HG02623 (cell line): ENCODE data around the gene SPAG5.

Experiments used
- ATAC-seq: cut with Tn5 transposase; IDR thresholded peaks from one replicate; pipeline ENCODE4 v1.9.1; 2021; ENCODE audit warnings: moderate library complexity; ENCODE audit not compliant: unreplicated experiment

SPAG5 gene

DNA sequence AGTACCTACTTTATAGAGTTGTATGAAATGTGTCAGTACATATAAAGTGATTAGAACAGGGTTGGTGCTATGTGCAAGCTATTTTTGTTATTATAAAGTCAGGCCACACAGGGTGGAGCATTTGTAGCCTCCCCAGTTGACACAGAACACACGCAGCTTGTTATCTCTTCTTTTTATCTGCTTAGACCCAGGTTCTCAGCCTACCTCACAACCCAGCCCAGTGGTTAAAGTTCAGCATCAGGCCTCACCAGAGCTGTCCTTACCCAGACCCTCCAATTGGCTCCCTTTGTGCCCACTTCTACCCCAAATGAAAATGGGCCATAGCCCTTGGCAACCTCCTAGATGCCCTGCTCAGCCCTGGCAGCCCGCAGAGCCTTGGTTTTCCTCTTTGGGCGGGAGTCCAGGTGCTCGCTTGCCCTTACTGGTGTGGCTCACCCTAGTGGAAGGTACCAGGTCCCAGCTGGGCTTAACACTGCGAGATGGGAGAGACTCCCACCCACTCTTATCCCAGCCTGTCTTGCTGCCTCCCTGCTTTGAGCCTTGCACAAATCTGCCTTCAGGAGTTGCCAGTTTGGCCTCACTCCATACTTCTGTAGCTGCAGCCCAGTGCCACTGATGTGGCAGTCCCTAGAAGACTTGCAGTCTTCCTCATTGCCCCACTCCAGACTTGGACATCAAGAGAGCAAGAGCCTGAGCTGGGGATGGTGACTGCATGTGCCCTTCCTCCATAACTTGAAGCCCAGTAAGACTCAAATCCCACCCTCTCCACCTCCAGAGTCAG lies 26.4 kb downstream of the SPAG5 start:
- ATAC-seq: no peak

DNA sequence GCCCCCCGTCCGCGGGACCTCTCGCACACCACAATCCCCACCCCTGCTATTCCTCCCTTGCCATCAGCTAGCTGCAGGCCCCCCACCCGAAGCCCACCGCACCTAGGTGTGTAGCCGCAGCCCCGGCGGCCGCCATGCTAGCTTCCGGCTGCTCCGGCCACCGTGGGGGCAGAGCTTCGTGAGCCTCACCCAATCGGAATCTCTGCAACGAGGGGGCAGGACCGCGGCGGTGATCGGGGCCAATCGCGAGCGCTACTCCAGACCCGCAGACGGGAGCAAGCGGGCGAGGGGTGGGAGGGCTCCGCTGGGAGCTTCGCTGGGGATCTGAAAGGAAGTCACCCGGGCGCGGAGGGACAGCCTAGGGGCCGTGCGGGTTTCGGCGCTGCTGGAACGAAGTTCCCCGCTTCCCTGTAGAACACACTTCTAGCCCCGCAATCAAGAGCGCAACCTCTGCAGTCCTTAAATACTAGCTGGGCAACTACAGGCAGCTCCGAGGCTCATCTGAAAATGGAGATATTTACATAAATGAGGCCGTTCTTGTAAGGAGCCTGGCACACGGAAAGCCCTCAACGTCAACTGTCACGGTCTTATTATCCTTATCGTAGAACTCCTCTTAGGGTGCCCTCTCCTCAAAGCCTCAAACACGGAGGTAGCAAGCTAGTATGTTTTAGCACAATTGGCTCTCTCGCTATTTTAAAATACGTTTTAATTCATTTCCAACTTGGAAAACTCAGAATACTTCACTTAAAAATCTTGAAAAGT lies 27.3 kb downstream of the SPAG5 start, which contains the start of gene PIGS:
Gene PIGS, minus strand, starts transcription at position 164 of the 762 bp plus-strand sequence. Its CDS starts 28 bp downstream, at position 136.
- ATAC-seq: peak; percentile 83

DNA sequence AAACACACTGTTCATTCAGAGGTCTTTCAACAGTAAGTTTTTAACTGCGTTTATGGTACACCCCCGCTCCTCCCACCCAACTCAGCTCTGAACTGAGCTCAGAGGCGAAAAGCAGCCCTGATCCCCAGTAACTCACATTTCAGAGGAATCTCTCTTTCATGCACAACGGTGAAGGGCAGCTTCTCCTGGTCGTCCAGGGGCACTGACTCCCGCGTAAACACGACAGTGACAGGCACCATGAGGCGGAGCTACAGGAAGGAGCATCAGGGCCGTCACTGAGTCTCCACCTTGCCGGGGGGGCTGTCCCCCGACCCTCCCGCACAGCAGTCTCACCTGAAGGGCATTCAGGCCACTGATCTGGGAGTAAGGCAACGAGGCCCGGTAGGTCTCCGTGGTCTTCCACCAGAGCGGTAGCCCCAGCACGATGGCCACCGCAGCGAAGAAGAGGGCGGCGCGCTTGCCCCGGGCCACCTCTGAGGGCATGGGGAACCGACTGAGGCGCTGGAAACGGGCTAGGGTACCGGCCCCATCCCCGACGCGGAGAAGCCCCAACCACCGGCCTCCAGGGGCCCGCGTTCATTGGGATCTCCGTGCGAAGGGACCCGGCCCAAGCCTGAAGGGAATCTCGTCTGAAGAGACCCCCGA lies 28.0 kb downstream of the SPAG5 start:
- ATAC-seq: no peak

DNA sequence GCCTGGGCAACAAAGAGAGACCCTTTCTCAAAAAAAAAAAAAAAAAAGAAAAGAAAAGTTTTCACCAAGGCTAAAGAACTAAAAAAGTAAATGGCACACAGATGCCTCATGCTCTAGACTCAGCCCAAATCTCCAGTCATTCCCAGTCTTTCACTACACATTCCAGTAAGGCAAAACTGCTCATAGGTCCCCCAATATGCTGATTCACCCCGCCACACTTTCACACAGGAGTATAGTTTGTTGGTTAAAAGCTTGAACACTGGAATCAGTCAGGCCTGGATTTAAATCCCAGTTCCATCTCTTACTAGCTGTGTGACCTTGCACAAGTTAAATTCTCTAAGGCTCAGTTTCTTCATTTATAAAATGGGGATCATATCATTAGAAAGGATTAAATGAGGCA lies 29.4 kb downstream of the SPAG5 start:
- no peak for ATAC-seq

DNA sequence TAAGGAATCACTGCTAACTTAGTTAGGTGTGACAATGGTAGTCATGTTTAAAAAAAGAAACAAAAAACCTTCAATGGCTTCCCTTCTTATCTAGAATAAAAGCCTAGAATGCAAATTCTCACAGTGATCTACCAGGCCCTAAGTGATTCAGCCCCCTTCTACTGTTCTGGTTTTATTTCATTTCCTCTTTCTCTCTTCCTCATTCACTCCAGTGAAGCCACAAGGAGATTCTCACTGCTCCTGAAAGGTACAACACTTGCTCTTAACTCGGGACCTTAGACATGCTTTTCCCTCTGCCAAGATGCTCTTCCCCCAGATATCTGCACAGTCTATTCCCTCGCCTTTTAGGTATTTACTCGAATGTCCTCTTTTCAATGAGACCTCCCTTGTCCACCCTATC lies 31.2 kb downstream of the SPAG5 start:
- no peak for ATAC-seq

DNA sequence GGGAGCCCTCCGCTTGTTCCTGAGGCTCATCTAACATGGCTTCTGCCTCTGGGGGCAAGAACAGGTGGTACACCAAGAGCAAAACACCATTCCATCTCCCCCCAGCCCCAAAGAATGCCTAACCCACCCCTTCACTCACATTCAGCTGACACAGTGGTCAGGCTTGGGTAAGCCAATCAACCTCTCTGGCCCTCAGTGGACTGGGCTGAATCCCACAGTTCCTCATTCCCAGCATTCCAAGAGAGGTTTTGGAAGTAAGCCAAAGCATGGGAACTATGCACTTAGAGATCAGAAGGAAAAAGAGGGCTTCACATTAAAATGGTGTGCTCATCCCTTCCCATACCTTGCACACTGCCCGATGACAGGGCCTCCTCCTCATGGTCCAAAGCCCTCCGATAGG lies 35.4 kb downstream of the SPAG5 start:
- ATAC-seq: no peak

DNA sequence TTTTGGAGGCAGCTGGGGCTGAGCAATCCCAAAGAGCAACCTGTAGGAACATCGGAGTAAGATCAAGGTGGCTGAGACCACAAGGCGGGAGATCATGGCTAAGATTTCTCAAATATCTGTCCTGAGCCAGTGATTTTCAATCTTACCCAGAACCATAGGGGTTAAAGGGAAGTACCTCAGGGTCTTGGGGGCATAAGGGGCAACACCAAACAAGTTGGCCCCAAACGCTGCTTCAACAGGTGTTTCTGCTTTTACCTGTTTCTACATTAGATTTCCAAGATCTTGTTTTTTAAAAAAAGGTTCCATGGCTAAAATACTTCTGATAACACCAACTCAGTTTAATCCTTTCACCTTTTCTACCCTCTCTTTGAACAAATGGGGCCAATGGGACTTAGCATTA lies 43.8 kb downstream of the SPAG5 start:
- no peak for ATAC-seq

DNA sequence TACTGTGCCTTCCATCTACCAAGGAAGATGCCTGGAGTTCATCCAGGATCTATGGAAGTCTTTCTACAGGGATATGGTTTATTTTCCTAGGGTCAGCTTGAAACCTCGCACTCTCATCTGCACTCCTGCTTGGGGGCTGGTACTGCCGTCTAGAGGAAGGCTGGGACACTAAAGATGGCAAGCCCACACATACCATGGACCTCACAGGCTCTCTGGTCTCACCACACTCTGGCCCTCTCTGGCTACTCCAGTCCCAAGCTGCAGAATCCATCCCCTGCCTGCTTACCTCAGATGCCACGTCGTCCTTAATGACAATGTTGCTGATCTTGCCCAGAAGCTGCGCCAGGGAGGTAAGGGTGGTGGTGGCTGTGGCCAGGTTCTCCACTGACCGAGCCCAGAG lies 44.3 kb downstream of the SPAG5 start:
- ATAC-seq: no peak

DNA sequence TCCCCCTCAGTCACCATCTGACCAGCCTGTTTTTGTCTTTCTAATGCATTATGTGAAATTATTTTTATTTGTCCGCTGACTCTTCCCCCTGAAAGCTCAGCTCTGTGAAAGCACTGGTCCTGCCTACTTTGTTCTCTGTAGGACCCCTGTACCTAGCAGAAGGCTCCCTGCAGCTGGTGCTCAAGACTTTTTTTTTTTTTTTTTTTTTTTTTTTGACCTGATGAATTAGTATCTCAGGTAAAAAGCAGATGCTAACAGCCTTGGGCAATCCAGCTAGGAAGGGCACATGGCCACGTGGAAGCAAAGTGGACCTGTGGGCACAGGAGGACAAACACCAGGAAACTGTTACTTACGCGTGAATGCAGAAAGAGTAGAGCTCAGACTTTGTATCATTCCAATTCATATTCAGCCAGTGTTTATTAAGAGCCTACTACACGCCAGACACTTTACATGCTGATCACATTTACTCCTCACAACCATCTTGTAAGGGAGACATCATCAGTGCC lies 45.8 kb downstream of the SPAG5 start:
- no peak for ATAC-seq

DNA sequence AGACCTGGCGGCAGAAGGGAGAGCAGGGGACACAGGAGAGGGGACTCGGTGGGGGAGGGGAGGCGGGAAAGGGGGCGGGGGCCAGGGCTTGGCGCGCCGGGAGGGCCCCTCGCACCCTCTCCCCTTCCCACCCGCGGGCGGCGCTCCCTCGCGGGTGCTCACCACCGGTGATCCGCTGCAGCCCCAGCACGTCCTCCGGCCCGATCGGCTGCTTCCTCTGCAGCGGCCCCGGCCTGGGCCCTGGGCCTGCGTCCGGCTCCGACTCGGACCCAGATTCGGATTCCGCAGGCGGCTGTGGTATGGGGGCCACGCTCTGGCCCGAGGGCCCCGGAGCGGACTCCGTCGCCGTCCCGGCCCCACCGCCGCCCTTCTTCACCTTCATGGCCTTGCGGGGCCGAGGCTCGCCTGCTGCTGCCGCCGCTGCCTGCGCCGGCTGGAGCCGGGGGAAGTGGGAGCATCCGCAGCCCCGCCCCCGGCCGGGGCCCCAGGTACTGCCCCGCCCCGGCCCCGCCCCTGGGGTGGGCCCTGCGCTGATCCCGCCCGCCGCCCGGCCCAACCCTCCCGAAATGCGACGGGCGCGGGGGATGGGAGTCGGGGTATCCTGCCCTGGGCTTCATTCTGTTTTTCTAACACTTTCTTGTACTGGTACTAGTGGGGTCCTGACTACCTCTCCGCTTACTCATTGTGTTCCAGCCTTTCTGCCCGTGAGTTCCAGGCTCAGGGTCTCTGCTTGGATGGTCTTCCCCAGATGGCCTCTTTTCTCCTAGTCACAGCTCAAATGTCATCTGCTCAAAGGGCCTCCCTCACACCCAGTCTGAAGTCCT lies 46.4 kb downstream of the SPAG5 start, which contains the start of gene UNC119:
Gene UNC119, minus strand, starts transcription at position 449 of the 824 bp plus-strand sequence. Its CDS starts 67 bp downstream, at position 382.
- peak; percentile 48 for ATAC-seq

DNA sequence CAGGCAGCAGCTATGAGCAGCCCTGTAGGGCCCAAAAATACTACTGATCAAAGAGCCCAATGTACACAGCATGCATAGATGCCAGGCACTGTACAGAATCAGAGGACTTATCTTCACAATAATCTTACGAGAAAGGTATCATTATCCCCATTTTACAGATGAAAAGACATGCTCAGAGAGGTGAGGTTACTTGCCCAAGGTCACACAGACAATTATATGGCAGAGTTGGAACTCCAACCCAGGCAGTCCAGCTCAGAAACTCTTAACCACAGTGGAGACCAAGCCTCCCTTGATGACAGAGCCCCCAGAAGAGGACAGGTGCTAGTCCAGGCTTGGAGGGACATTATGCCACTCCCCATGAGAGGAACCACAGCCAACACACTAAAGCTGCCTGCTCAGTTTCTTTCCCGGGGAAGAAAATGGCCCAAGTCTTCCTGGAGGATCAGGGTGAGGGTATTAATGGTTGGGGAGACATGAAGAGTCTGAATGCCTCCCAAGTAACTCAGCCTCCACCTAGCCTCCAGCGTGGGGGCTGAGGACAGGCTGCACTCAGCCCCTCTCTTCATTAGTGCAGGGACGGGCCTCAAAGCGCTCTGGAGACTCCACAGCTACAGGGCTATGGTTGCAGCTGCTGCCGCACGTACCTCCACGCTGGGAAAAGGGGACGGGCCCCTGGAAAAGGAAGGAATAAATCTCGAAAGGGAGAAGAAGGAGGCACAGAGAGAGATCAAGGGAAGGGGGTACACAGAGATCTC lies 47.2 kb downstream of the SPAG5 start:
- no peak for ATAC-seq

DNA sequence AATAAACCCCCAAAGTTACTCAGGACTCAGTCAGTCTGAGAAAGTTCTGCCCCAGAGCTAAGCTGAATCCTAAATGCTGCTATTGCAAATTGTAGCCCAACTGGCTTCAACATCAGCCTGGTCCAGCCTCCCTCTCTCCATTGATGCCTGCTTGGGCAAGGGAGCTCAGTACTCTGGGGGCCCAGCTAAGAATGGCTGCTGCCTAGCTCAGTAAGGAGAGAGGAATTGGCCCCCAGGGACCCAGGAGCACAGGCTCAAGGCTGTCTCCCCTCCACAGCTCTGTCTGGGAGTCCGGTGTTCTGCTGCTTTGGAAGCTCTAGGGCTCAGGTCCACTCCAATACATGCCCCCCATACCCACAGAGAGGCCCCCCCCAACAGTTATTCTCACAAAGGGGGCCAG lies 48.0 kb downstream of the SPAG5 start:
- ATAC-seq: no peak

DNA sequence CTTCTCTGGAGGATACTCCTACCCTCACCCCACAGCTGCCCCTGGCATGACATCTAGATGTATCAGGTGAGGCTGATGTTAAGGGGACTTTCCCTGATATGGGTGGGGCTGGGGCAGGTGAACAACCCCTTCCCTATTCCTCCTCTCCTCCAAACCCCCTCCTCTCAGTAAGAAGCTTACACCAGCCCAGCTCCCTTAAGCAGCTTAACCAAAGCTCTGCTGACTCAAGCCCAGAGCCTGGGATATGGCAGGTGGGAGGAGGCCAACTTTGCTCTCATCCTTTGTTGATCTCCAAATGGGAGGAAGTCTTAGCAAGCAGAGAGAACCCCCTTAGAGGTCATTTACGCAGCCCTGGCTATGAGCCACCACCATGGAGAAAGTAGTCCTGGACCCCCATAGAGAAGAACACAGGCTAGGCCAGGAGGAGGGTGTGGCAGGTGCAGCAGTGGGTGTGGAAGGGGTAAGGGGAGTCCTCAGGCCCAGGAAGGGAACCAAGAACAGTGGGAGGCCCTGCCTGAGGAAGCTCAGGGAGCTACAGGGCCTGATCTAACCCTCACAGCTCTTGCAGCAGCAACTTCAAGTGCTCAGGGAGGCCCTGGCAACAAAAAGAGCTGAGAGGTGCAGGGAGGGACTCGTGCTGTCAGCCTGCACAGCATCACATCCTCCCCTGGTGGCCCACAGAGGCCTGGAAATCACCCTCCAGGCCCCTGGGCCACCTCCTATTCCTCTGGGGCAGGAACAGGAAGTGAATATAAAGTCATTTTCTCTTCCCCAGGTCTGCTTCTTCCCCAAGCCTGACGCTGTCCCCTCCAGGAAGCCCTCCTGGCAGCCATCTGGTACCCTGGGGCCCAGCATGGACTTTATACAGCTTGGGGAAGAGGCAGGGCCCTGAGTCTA lies 49.3 kb downstream of the SPAG5 start:
- ATAC-seq: peak; percentile 35

DNA sequence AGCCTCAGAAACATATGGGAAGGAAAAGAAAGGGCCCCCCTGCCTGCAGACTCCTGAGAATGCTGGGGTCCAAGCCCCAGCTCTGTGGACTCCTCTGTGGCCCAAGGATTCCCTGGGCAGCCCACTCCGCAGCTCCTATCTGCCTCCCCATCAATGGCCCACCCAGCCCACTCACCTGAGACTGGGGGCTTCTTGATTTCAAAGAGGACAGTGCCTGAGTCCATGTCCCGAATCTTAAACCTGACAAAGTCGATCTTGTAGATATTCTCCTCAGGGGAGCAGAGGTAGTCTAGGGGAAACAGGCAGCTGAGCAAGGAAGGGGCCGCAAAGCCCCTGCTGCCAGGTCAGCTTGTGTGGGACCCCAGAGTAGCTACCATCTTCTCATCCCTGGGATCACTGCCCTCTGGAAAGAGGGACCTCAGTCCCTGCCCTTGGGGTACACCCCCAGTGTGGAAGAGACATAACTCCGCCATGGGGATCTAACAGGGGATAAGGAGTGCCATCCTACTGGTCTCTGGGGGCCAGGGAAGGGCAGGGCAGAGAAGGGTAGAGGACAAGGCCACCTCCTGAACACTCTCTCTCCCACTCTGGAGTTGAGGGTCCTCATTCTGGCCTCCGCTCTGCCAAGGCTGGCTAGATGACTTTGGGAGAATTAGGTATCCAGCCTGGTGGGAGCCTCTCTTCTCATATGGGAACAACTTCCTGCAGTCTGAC lies 50.3 kb downstream of the SPAG5 start:
- ATAC-seq: no peak

DNA sequence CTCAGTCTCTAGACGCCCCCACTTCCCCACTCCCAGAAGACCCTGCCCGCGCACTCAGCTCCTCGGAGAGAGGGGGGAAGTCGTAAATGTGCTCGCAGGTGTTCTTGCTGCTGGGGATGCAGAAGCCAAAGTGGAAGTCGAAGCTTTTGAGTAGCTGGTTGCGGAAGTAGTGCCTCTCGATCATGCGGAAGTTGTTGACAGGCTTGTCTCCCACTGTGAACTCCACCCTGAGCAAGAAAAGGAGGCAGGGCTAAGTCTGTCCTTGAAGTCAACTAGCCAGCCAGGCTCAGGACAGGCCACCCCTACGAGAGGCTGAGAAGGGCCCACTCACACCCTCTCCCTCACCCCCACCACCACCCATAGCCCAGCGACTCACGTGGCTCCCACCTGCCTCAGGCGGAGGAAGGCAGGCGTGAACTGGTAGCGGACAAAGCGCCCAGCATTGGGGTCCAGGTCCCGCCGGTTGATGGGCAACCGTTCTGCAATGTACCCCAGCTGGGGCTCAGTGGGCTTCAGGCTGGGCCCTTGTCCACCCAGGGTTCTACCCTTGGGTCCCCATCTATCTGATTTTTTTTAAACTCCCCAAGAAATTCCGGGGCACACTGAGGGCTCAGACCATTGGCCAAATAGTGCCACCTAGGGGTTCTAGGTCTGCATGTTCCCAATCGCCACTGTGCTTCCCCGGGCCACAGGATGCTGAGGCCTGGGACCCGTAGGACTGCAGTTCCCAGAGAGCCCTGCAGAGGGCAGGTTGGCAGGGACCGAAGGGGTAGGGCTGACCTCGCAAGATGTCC lies 51.0 kb downstream of the SPAG5 start:
- ATAC-seq: no peak

DNA sequence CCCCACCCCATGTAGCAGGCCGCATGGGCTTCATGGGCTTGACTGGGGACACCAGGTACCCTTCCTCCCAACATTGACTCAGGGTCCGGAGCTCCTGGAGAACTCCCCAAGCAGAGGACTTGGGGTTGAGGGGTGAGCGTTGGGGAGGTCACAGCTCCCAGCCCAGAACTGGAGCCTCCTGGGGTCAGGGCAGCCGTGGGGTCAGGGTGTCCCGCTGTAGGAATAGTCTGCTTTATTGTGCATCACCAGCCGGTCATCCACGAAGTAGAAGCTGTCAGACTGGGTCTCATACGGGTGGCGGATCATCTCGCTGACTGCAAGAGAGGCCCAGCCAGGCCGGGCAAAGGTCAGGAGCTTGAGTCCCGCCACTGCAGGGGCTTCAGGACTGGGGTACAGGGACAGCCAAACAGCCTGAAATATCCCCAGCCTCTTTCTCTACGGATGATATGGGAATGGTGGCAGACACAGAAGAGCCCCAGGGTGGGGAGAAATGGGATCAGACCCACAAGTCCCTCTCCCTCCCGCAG lies 51.7 kb downstream of the SPAG5 start:
- ATAC-seq: no peak

DNA sequence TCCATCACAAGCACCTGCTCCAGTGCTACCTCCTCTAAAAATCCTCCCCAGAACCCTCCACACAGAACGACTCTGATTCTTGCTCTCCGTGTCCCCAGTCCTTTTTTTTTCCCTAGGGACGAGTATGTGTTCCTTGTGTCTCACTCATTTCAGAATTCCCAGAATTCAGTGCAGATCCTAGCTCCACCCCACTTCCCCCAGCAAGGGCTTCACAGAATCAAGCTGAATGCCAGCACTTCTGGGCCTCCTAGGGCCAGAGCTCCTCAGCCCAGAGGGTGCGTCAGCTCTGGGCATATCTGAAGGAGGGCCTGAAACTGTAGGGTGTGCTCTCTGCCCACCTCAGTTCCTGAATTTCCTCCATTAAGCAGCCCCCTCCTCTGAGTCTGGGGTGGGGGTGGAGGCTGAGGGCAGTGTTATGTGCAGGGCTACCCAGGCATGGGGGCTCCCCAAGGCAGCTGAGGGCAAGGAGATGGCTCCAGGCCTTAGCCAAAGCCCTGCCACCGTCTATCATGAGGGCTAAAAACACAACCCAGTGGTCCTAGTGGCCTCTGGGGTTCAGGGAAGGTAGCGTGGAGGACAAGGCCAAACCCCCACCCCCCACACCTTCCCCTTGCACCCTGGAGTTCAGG lies 52.9 kb downstream of the SPAG5 start:
- ATAC-seq: no peak
